ENCODE measurements around the gene CTBP2.

GRCh38 chr10:125004571-125005311 is 155.6 kb downstream of the CTBP2 start:
- TF ChIP-seq, protein P1, sequence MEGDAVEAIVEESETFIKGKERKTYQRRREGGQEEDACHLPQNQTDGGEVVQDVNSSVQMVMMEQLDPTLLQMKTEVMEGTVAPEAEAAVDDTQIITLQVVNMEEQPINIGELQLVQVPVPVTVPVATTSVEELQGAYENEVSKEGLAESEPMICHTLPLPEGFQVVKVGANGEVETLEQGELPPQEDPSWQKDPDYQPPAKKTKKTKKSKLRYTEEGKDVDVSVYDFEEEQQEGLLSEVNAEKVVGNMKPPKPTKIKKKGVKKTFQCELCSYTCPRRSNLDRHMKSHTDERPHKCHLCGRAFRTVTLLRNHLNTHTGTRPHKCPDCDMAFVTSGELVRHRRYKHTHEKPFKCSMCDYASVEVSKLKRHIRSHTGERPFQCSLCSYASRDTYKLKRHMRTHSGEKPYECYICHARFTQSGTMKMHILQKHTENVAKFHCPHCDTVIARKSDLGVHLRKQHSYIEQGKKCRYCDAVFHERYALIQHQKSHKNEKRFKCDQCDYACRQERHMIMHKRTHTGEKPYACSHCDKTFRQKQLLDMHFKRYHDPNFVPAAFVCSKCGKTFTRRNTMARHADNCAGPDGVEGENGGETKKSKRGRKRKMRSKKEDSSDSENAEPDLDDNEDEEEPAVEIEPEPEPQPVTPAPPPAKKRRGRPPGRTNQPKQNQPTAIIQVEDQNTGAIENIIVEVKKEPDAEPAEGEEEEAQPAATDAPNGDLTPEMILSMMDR (IDR thresholded peaks at IDR 0.05), result no peak
- no peak for TF ChIP-seq POLR2A (IDR thresholded peaks at IDR 0.05)
